Natural killer cell (primary cell): ENCODE measurements around the gene FOXA2. TPM values are rescaled to one million over a fixed set of nuclear protein-coding genes. Genes with fewer than 3 reads are reported as not detected.

Experiments used
- ATAC-seq, 3 donors: fragments of 150-1000 bp in 2 of 3; fragments of 200-7000 bp in 1 of 3; cut with Tn5 transposase; 1 replicate in 1 of 3; 2 replicates in 2 of 3; pipeline ENCODE4 v1.10.0; 2021; ENCODE audit warnings: mild to moderate bottlenecking in 2 of 3, moderate library complexity in 2 of 3
- DNase-seq, 2 donors: peaks; one replicate each; pipeline versions ENCODE4 v3.0.0 to v3.0.0-alpha.2; 2013 to 2021; ENCODE audit warnings: mixed read lengths in 1 of 2
- H3K27ac ChIP-seq: one replicate; pipeline ENCODE4 v1.5.1; 2013; ENCODE audit warnings: mild to moderate bottlenecking, low read length
- H3K27me3 ChIP-seq: one replicate; pipeline ENCODE4 v1.6.1; 2013; ENCODE audit warnings: low read length; ENCODE audit not compliant: control insufficient read depth, insufficient read depth
- H3K36me3 ChIP-seq: one replicate; pipeline ENCODE4 v1.6.1; 2013; ENCODE audit warnings: low read length; ENCODE audit not compliant: control insufficient read depth, insufficient read depth
- H3K4me1 ChIP-seq: one replicate; pipeline ENCODE4 v1.6.1; 2013; ENCODE audit warnings: low read length; ENCODE audit not compliant: control insufficient read depth, insufficient read depth
- H3K4me3 ChIP-seq: one replicate; pipeline ENCODE4 v1.5.1; 2013; ENCODE audit warnings: low read length
- H3K9me3 ChIP-seq: one replicate; pipeline ENCODE4 v1.6.1; 2013; ENCODE audit warnings: low read length; ENCODE audit not compliant: control insufficient read depth, insufficient read depth
- H3K27ac Mint-ChIP-seq, 2 donors: one replicate each; pipeline ENCODE4 v1.8.0; 2022; ENCODE audit warnings: mild to moderate bottlenecking in 2 of 2, mixed read lengths in 2 of 2, moderate library complexity in 1 of 2
- H3K27me3 Mint-ChIP-seq, 2 donors: one replicate each; pipeline ENCODE4 v1.8.0; 2022; ENCODE audit warnings: low read depth in 2 of 2, mixed read lengths in 2 of 2
- H3K36me3 Mint-ChIP-seq: one replicate; pipeline ENCODE4 v1.8.0; 2022; ENCODE audit warnings: mixed read lengths
- H3K4me1 Mint-ChIP-seq, 2 donors: one replicate each; pipeline ENCODE4 v1.8.0; 2022; ENCODE audit warnings: mixed read lengths in 2 of 2
- H3K4me3 Mint-ChIP-seq: one replicate; pipeline ENCODE4 v1.8.0; 2022; ENCODE audit warnings: mild to moderate bottlenecking, moderate library complexity, mixed read lengths
- H3K9me3 Mint-ChIP-seq, 2 donors: one replicate each; pipeline ENCODE4 v1.8.0; 2022; ENCODE audit warnings: mixed read lengths in 2 of 2
- CTCF ChIP-seq: fragments of 200-600 bp; IDR thresholded peaks from one replicate; pipeline ENCODE4 v1.8.0; 2022; ENCODE audit warnings: antibody characterized with exemption
- WGBS: methylation state at CpG from one replicate; pipeline ENCODE4 v1.1.7; 2013; ENCODE audit warnings: missing lambda C conversion rate; ENCODE audit not compliant: insufficient coverage; 5-methylcytosine and 5-hydroxymethylcytosine counted together
- intact Hi-C: fragments of 100-400 bp; cut with micrococcal nuclease; formaldehyde crosslinking; loops from one replicate; pipeline ENCODE4 v1.14.2; 2022
- total RNA-seq, 4 donors: library from RNA; stranded (reverse); fragments of 120-200 nt in 1 of 4; gene quantifications; one replicate each; pipeline versions ENCODE4 v1.2.3 to v1.2.4, GENCODE V29; 2013 to 2022

Gene FOXA2
- total RNA-seq, 3 donors from 2014 or later (not counting 1 experiment from before 2014, with no cell fraction given) = not detected

DNA sequence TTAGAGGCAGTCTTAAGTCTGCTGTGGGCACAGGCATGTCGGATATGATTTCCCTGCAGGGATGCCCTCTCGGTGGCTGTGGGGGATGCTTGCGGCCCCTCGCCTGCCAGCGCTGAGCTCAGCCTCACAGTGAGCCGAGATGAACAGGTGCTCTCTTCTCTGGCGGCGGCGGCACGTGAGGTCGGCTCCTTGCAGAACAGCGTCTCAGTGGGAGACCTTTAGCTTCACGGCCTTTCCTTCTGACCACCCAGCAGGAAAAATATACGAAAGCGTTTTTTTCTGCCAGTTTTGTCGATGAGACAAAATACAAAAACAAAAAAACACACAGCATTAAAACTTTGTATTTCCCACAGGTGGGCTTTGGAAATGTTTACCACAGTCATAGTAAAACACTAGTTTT, 23.6 kb downstream of the FOXA2 start:
- TF ChIP-seq CTCF = no peak
- no peaks in the 10 kb centered on the region for H3K36me3 Mint-ChIP-seq
- Histone ChIP-seq H3K4me1 (no peaks in the 10 kb centered on the region), H3K27ac (no peak overlapping the region), H3K4me3 (no peak overlapping the region), H3K27me3 (peaks cover 14% of the 10 kb centered on the region), H3K9me3 (no peaks in the 10 kb centered on the region), H3K36me3 (no peaks in the 10 kb centered on the region)
- peaks cover 2% of the 10 kb centered on the region in 2 donors for H3K9me3 Mint-ChIP-seq
- H3K4me1 Mint-ChIP-seq = no peaks in the 10 kb centered on the region
- DNase-seq (no peak), ATAC-seq (no peak)
- intact Hi-C loops = no loop called here
- no peak overlapping the region for H3K4me3 Mint-ChIP-seq
- no peak overlapping the region for H3K27ac Mint-ChIP-seq
- peaks cover 61 to 76% of the 10 kb centered on the region in 2 donors for H3K27me3 Mint-ChIP-seq
- WGBS = 10% methylated on average over 16 of the region's 16 CpGs

DNA sequence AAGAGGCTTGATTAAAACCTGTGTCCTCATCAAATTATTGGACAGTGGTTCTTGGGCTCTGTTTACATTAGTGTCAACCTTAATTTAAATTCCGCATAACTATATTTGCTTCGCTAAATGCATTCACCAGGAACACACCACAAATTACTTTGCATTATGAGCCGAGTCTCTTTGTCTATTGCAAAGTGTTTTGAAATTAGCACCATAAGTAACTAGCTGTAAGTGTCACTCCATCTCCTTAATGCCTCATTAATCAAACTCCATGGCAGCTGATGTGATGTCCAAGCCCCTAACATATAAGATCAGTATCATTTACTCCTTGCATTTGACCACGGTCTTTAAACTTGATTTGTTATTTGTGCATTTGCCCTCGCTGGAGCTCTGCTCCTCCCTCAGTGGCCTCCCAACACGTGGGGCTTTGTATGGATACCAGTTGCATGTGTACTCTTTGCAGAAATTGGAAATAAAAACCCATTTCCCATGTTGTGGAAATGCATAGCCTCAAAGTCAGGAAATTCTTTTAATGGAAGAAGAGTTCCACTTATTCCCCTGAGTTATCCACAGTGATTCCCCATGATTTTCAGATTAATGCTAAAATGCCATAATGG, 24.6 kb downstream of the FOXA2 start:
- H3K9me3 ChIP-seq = no peaks in the 10 kb centered on the region
- DNase-seq (no peak), ATAC-seq (no peak)
- Mint-ChIP-seq H3K36me3 (no peaks in the 10 kb centered on the region), H3K4me3 (no peak overlapping the region), H3K27ac (no peak overlapping the region), H3K27me3 (peaks cover 60 to 80% of the 10 kb centered on the region in 2 donors), H3K4me1 (no peaks in the 10 kb centered on the region), H3K9me3 (peaks cover 2% of the 10 kb centered on the region in 2 donors)
- H3K4me3 ChIP-seq = no peak overlapping the region
- TF ChIP-seq CTCF = no peak
- no peaks in the 10 kb centered on the region for H3K36me3 ChIP-seq
- intact Hi-C loops = no loop called here
- no peak overlapping the region for H3K27ac ChIP-seq
- peaks cover 10% of the 10 kb centered on the region for H3K27me3 ChIP-seq
- no peaks in the 10 kb centered on the region for H3K4me1 ChIP-seq
- 21% methylated on average over 6 of the region's 6 CpGs for WGBS

GRCh38 chr20:22557403-22558276, 26.7 kb downstream of the FOXA2 start:
- Mint-ChIP-seq H3K36me3 (no peaks in the 10 kb centered on the region), H3K27ac (no peak overlapping the region), H3K4me3 (no peak overlapping the region), H3K27me3 (peaks cover 50 to 60% of the 10 kb centered on the region in 2 donors), H3K9me3 (peaks cover 2 to 6% of the 10 kb centered on the region in 2 donors), H3K4me1 (no peaks in the 10 kb centered on the region)
- Histone ChIP-seq H3K4me1 (no peaks in the 10 kb centered on the region), H3K27ac (no peak overlapping the region), H3K36me3 (no peaks in the 10 kb centered on the region), H3K9me3 (no peaks in the 10 kb centered on the region), H3K4me3 (no peak overlapping the region), H3K27me3 (peaks cover 8% of the 10 kb centered on the region)
- no peak for TF ChIP-seq CTCF
- DNase-seq (no peak), ATAC-seq (no peak)
- intact Hi-C loops = no loop called here
- 88% methylated on average over 13 of the region's 13 CpGs for WGBS
